ENCODE measurements around the gene TECTB. TPM values are rescaled to one million over a fixed set of nuclear protein-coding genes. Genes with fewer than 3 reads are reported as not detected.
A peak's percentile ranks its signal among the peaks of the same experiment; 100 is the strongest.

TECTB gene
- total and polyA plus RNA-seq, 2 experiments from 2014 or later, result 0.21 TPM; not detected in 1

DNA sequence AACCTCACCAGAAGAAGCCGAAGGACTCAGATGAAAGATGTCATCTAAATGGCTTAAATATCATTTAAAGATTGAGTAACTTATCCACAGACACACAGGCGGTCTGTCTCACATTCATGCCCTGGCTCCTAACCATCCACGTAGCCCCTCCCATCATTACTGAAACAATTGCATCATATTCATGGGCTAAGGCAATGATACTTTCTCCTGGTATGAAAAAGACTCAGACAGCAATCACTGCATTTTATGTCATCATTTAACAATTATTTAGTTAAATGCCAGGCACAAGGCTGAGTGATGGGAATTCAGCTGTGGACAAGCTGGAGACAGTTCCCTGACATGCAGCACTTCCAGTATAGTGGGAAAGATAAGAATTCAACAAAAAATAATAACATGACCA, 11.2 kb upstream of the TECTB start:
- Histone ChIP-seq H3K9ac (peak overlapping the region; percentile 16; the same call in 1 of the 2 replicates), H3K36me3 (ENCODE audit: low read depth) (no peaks in the 10 kb centered on the region), H3K4me3 (no peak overlapping the region), H2AFZ (0 out of 2 replicates have a peak overlapping the region, but pooled peaks have one; percentile 6), H3F3A (ENCODE audit: insufficient read depth) (peaks cover 16% of the 10 kb centered on the region), H3K9me2 (ENCODE audit: insufficient read depth) (no peaks in the 10 kb centered on the region), H3K79me2 (ENCODE audit: insufficient read depth) (no peaks in the 10 kb centered on the region), H3K27me3 (replicated peaks; ENCODE audit: insufficient read depth) (no peaks in the 10 kb centered on the region), H4K20me1 (ENCODE audit: insufficient read depth) (no peaks in the 10 kb centered on the region), H3K4me2 (ENCODE audit: unreplicated experiment) (peak overlapping the region; percentile 15), H3K9me3 (ENCODE audit: low read depth) (no peaks in the 10 kb centered on the region), H3K27ac (peak overlapping the region; percentile 67), H3K4me1 (ENCODE audit: insufficient read depth) (peaks cover 23% of the 10 kb centered on the region)
- peak; percentile 92 for DNase-seq
- 12 to 17% methylated on average over 3 of the region's 3 CpGs for WGBS, 2 experiments (ENCODE audit: low coverage in 1 of 2, low lambda C conversion rate in 2 of 2, missing lambda C conversion rate in 2 of 2)
- in situ Hi-C loops (cut with MboI), result no loop called here
- TF ChIP-seq EZH2 (IDR thresholded peaks at IDR 0.05; ENCODE audit: insufficient read depth, poor library complexity, severe bottlenecking), result no peak
- TF ChIP-seq EZH2phosphoT487 (IDR thresholded peaks at IDR 0.05; ENCODE audit: insufficient read depth, low read depth), result no peak

DNA sequence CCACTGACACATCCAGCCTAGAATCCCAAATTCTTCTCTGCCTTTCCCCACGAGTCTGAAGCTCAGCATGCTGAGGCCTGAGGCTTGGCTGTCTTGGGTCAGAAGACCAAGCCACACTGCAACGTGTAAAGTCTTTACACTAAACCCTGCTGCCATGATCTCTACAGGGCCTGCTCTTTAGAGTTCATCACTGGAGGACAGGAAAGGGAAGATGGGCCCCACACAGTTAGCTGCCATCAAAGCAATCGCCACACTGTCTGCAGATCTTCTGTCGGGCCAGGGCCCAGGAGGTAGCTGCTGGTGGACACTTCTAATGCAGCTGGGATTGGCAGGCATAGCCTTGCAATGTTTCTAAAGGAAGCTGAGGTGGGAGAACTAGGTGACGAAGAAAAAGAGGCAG, 8.4 kb upstream of the TECTB start:
- no peaks in the 10 kb centered on the region for H3K36me3 ChIP-seq (ENCODE audit: low read depth)
- no peaks in the 10 kb centered on the region for H4K20me1 ChIP-seq (ENCODE audit: insufficient read depth)
- 75% methylated on average over 5 of the region's 5 CpGs for WGBS, 2 experiments (ENCODE audit: low coverage in 1 of 2, low lambda C conversion rate in 2 of 2, missing lambda C conversion rate in 2 of 2)
- no peak overlapping the region for H2AFZ ChIP-seq
- H3K9me3 ChIP-seq (ENCODE audit: low read depth), result no peaks in the 10 kb centered on the region
- no peaks in the 10 kb centered on the region for H3K27me3 ChIP-seq (replicated peaks; ENCODE audit: insufficient read depth)
- H3K4me2 ChIP-seq (ENCODE audit: unreplicated experiment), result no peak overlapping the region
- peaks cover 18% of the 10 kb centered on the region for H3F3A ChIP-seq (ENCODE audit: insufficient read depth)
- no peak for DNase-seq
- no peaks in the 10 kb centered on the region for H3K9me2 ChIP-seq (ENCODE audit: insufficient read depth)
- no peak overlapping the region for H3K9ac ChIP-seq
- H3K79me2 ChIP-seq (ENCODE audit: insufficient read depth), result no peaks in the 10 kb centered on the region
- no peak overlapping the region for H3K27ac ChIP-seq
- H3K4me1 ChIP-seq (ENCODE audit: insufficient read depth), result peaks cover 27% of the 10 kb centered on the region
- in situ Hi-C loops (cut with MboI), result no loop called here
- H3K4me3 ChIP-seq, result no peak overlapping the region
- no peak for TF ChIP-seq EZH2 (IDR thresholded peaks at IDR 0.05; ENCODE audit: insufficient read depth, poor library complexity, severe bottlenecking)
- no peak for TF ChIP-seq EZH2phosphoT487 (IDR thresholded peaks at IDR 0.05; ENCODE audit: insufficient read depth, low read depth)

DNA sequence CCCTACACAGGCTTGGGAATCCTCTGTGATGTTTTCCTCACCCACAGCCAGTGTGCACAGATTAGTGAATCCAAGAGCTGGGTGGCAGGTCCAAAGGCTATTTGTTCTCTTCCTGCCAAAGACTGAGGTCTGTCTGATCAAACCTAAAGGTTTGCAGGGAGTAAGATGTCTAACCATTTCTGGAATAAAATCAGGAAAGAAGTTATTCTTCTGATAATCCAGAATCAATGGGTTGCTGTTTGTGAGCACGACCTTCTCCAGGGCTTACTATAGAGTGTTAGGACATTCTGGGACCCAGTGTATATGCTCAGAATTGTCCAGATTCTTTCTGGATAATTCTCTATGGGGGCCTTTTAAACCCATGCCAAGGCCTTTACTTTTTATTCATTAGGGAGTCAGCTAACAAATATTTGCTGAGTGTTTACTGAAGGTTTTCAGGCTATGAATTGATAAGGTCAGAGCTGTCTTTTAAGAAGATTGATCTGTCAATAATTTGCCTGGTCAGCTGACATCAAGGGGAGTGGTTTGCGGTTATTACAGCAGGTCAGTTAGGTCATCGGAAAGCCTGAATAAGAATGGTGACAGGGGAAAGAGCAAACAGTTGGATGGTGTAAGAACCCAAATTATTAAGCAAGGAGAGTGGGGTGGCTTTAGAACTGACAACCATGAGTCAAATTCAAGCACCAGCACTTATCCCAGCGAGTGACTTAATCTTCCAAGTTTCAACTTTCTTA, 7.5 kb upstream of the TECTB start:
- no peaks in the 10 kb centered on the region for H3K9me2 ChIP-seq (ENCODE audit: insufficient read depth)
- H3K9me3 ChIP-seq (ENCODE audit: low read depth), result no peaks in the 10 kb centered on the region
- no peak overlapping the region for H3K4me3 ChIP-seq
- WGBS, 2 experiments (ENCODE audit: low coverage in 1 of 2, low lambda C conversion rate in 2 of 2, missing lambda C conversion rate in 2 of 2), result 89 to 92% methylated on average over 4 of the region's 4 CpGs
- DNase-seq, result peak; percentile 16
- no peaks in the 10 kb centered on the region for H3K79me2 ChIP-seq (ENCODE audit: insufficient read depth)
- TF ChIP-seq EZH2 (IDR thresholded peaks at IDR 0.05; ENCODE audit: insufficient read depth, poor library complexity, severe bottlenecking) (no peak), EZH2phosphoT487 (IDR thresholded peaks at IDR 0.05; ENCODE audit: insufficient read depth, low read depth) (no peak)
- no peaks in the 10 kb centered on the region for H4K20me1 ChIP-seq (ENCODE audit: insufficient read depth)
- no peaks in the 10 kb centered on the region for H3K36me3 ChIP-seq (ENCODE audit: low read depth)
- H3F3A ChIP-seq (ENCODE audit: insufficient read depth), result peaks cover 26% of the 10 kb centered on the region
- H3K27me3 ChIP-seq (replicated peaks; ENCODE audit: insufficient read depth), result no peaks in the 10 kb centered on the region
- no peak overlapping the region for H3K4me2 ChIP-seq (ENCODE audit: unreplicated experiment)
- H3K4me1 ChIP-seq (ENCODE audit: insufficient read depth), result peaks cover 35% of the 10 kb centered on the region
- no peak overlapping the region for H3K27ac ChIP-seq
- no peak overlapping the region for H2AFZ ChIP-seq
- no peak overlapping the region for H3K9ac ChIP-seq
- in situ Hi-C loops (cut with MboI), result no loop called here

DNA sequence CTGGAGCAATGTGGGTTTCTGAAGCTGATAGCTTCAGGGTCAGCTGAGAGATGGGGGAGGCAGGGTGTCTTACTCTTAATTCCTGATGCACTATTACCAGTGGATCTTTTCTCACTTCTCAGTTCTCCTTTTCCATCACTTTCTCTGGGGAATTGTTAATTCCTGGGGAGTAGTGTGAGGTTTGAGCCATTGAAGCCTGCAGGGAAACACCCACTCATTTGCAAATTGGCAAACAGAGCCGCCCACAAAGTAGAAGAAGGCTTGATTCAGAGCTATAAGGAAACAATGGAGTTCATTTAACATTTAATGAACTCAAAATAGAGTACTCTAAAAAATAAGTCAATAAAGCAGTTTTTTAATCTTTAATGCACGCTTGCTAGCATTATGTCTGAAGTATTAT, 4.3 kb upstream of the TECTB start:
- Histone ChIP-seq H4K20me1 (ENCODE audit: insufficient read depth) (no peaks in the 10 kb centered on the region), H3F3A (ENCODE audit: insufficient read depth) (peaks cover 14% of the 10 kb centered on the region), H3K27me3 (replicated peaks; ENCODE audit: insufficient read depth) (no peaks in the 10 kb centered on the region), H3K79me2 (ENCODE audit: insufficient read depth) (no peaks in the 10 kb centered on the region), H2AFZ (0 out of 2 replicates have a peak overlapping the region, but pooled peaks have one; percentile 0), H3K9me2 (ENCODE audit: insufficient read depth) (no peaks in the 10 kb centered on the region), H3K27ac (no peak overlapping the region), H3K4me2 (ENCODE audit: unreplicated experiment) (no peak overlapping the region), H3K36me3 (ENCODE audit: low read depth) (no peaks in the 10 kb centered on the region), H3K9me3 (ENCODE audit: low read depth) (no peaks in the 10 kb centered on the region), H3K9ac (no peak overlapping the region), H3K4me1 (ENCODE audit: insufficient read depth) (peaks cover 24% of the 10 kb centered on the region), H3K4me3 (no peak overlapping the region)
- TF ChIP-seq EZH2 (IDR thresholded peaks at IDR 0.05; ENCODE audit: insufficient read depth, poor library complexity, severe bottlenecking) (no peak), EZH2phosphoT487 (IDR thresholded peaks at IDR 0.05; ENCODE audit: insufficient read depth, low read depth) (no peak)
- WGBS, 2 experiments (ENCODE audit: low coverage in 1 of 2, low lambda C conversion rate in 2 of 2, missing lambda C conversion rate in 2 of 2), result 73 to 75% methylated on average over 2 of the region's 2 CpGs
- peak; percentile 42 for DNase-seq
- in situ Hi-C loops (cut with MboI), result no loop called here

Data from GM23248 (cell line).